Lower lobe of right lung (tissue), 2 donors: ENCODE data around the gene RSBN1L. TPM values are rescaled to one million over a fixed set of nuclear protein-coding genes. Genes with fewer than 3 reads are reported as not detected.
A peak's percentile ranks its signal among the peaks of the same experiment; 100 is the strongest.
"Not testable (repeated sequence)": the region's sequence is repeated elsewhere in the genome, so short reads cannot be mapped to it uniquely, and the experiment has no call there.

Source experiments
- ATAC-seq, 2 donors: fragments of 200-7000 bp; cut with Tn5 transposase; one replicate each; pipeline ENCODE4 v1.9.1; 2020 to 2022; ENCODE audit warnings: mild to moderate bottlenecking in 2 of 2, moderate library complexity in 2 of 2
- DNase-seq: peaks from one replicate; pipeline ENCODE4 v3.0.0-alpha.2; 2020
- H3K27ac ChIP-seq: fragments of 200-600 bp; one replicate; pipeline ENCODE4 v1.8.0; 2022
- H3K27me3 ChIP-seq: fragments of 200-600 bp; one replicate; pipeline ENCODE4 v1.8.0; 2022; ENCODE audit warnings: low read depth
- H3K36me3 ChIP-seq: fragments of 200-600 bp; one replicate; pipeline ENCODE4 v1.8.0; 2022; ENCODE audit warnings: mild to moderate bottlenecking
- H3K4me1 ChIP-seq: fragments of 200-600 bp; one replicate; pipeline ENCODE4 v1.8.0; 2022
- H3K4me3 ChIP-seq: fragments of 200-600 bp; one replicate; pipeline ENCODE4 v1.8.0; 2022; ENCODE audit warnings: mild to moderate bottlenecking
- H3K9me3 ChIP-seq: fragments of 200-600 bp; one replicate; pipeline ENCODE4 v1.8.0; 2022
- intact Hi-C: fragments of 100-400 bp; cut with DNase I; formaldehyde crosslinking; loops from one replicate; pipeline ENCODE4 v1.11.0; 2022
- total RNA-seq: library from RNA; stranded (reverse); fragmentation: NEBNext Ultra II Directional; extraction: Animal tissue kit (Norgen Biotek cat#: 25700); gene quantifications from one replicate; pipeline ENCODE4 v1.2.1, GENCODE V29; 2021
- TF ChIP-seq, protein P1 (sequence below): fragments of 200-600 bp; IDR thresholded peaks from one replicate; pipeline ENCODE4 v1.8.0; 2022; ENCODE audit warnings: antibody characterized with exemption, mild to moderate bottlenecking
- donor health status: DM: no; HTN: yes; CAD: no; lungs with severe emphysema.

RSBN1L gene
- total RNA-seq, 1 donor from 2014 or later: 26.8 TPM

DNA sequence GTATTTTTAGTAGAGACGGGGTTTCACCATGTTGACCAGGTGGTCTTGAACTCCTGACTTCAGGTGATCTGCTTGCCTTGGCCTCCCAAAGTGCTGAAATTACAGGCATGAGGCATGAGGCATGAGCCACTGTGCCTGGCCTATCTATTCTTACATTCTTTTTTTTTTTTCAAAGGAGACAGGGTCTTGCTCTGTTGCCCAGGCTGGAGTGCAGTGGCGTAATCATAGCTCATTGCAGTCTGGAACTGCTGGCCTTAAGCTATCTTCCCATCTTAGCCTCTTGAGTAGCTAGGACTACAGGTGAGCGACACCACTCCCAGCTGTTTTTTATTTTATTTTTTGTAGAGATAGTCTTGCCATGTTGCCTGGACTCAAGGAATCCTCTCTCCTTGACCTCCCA is 20.5 kb downstream of the RSBN1L start:
- no peak overlapping the region for H3K4me3 ChIP-seq
- intact Hi-C loops: no loop called here
- ATAC-seq: no peak
- no peaks in the 10 kb centered on the region for H3K36me3 ChIP-seq
- H3K27me3 ChIP-seq: no peaks in the 10 kb centered on the region
- H3K4me1 ChIP-seq: peaks cover 9% of the 10 kb centered on the region
- no peak overlapping the region for H3K27ac ChIP-seq
- no peaks in the 10 kb centered on the region for H3K9me3 ChIP-seq
- TF ChIP-seq, protein P1, sequence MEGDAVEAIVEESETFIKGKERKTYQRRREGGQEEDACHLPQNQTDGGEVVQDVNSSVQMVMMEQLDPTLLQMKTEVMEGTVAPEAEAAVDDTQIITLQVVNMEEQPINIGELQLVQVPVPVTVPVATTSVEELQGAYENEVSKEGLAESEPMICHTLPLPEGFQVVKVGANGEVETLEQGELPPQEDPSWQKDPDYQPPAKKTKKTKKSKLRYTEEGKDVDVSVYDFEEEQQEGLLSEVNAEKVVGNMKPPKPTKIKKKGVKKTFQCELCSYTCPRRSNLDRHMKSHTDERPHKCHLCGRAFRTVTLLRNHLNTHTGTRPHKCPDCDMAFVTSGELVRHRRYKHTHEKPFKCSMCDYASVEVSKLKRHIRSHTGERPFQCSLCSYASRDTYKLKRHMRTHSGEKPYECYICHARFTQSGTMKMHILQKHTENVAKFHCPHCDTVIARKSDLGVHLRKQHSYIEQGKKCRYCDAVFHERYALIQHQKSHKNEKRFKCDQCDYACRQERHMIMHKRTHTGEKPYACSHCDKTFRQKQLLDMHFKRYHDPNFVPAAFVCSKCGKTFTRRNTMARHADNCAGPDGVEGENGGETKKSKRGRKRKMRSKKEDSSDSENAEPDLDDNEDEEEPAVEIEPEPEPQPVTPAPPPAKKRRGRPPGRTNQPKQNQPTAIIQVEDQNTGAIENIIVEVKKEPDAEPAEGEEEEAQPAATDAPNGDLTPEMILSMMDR: no peak
- no peak for DNase-seq

DNA sequence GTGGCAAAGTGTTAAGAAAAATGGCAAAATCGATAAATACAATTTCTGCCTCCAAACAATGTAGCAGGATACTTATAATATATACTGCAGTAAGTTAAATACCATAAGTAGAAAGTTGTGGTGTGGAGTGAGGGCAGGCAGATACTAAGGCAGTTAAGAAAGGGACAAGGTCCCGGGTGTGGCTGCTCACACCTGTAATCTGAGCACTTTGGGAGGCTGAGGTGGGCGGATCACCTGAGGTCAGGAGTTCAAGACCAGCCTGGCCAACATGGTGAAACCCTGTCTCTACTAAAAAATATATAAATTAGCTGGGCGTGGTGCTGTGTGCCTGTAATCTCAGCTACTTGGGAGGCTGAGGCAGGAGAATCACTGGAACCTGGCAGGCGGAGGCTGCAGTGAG is 21.3 kb downstream of the RSBN1L start:
- H3K27ac ChIP-seq, DNase-seq, H3K27me3 ChIP-seq, H3K36me3 ChIP-seq, H3K9me3 ChIP-seq, intact Hi-C loops, H3K4me1 ChIP-seq, H3K4me3 ChIP-seq, ATAC-seq: not testable (repeated sequence)

DNA sequence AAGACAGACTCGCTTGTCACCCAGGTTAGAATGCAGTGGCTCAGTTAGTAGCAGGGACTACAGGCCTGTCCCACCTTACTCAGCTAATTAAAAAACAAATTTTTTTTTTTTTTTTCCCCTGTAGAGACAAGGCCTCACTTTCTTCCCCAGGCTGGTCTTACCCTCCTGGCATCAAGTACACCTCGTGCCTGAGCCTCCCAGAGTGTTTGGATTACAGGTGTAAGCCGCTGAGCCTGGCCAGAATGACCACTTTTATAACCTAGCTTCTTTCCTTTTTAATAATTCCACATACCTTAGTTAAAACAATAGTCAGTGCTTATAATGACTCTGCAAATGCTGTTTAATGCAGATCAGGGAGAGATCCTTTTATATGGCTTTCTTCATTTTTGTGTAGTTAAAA is 31.3 kb downstream of the RSBN1L start:
- Histone ChIP-seq H3K36me3 (no peaks in the 10 kb centered on the region), H3K9me3 (no peaks in the 10 kb centered on the region), H3K27me3 (no peaks in the 10 kb centered on the region), H3K4me3 (no peak overlapping the region), H3K27ac (peak overlapping the region; percentile 26), H3K4me1 (peaks cover 36% of the 10 kb centered on the region)
- no peak for DNase-seq
- intact Hi-C loops: no loop called here
- TF ChIP-seq, protein P1: no peak
- peak in 1 of 2 donors; percentile 54 for ATAC-seq

DNA sequence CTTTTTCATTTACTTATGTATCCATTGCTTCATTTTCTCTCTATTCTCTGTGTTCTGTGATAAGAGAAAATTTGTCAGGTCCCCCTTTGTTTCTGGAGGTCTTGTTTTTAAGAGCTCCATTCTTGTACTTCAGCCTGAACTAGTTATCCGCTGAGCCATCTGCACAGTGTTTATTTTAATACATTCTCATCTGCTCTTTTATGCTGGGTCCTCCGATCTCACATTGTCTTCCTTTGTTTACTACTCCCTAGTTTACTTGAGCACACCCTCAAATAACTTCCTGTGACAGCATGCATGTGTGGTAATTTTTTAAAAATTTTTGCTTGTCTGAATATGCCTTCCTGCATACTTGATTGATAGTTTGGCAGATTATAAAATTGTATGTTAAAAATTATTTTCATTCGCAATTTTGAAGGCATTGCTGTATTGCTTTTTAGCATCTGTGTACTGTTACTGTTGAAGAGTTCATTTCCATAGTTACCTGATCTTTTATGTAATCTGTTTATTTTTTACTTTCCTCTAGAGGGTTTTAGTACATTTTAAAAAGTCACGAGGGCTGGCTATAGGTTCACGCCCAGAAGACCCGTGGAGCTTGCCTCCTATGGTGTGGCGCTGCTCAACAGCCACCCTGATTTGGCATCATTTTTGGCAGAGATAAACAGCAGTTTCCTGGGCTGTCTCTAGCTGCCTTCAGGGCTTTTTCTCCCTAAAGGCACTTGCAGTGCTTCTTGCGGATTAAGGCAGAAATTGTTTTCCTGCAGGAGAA is 31.9 kb downstream of the RSBN1L start:
- TF ChIP-seq, protein P1: no peak
- Histone ChIP-seq H3K27me3 (no peaks in the 10 kb centered on the region), H3K36me3 (no peaks in the 10 kb centered on the region), H3K27ac (peak overlapping the region; percentile 26), H3K4me3 (peak overlapping the region; percentile 21), H3K4me1 (peaks cover 42% of the 10 kb centered on the region), H3K9me3 (no peaks in the 10 kb centered on the region)
- ATAC-seq (peak; percentile 37 to 40), DNase-seq (no peak)
- intact Hi-C loops: no loop called here

DNA sequence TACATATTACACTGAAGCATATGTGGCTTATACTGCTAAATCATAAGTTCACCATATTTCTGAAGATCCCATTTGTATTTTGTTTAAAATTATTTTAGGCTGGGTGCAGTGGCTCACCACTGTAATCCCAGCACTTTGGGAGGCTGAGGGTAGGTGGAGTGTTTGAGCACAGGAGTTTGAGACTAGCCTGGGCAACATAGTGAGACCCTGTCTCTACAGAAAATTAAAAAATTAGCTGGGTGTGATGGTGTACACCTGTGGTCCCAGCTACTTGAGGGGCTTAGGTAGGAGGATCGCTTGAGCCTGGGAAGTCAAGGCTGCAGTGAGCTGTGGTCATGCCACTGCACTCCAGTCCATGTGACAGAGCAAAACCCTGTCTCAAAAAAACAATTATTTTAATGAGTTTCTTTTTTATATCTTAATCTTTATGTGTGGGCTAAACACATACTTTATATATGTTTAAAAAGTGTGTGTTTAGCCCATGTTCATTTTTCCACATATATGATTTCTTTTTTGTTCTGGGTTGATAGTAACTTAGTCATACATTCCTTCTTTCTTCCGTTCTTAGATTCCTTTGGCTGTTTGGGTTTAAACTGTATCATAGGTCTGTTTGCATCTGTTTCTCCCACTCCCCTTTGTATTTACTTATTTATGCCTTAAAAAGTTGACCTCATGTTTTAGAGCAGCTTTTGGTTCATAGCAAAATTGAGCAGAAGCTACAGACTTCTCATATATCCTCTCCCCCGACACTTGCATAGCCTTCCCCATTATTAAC is 33.5 kb downstream of the RSBN1L start:
- TF ChIP-seq, protein P1: no peak
- Histone ChIP-seq H3K4me3 (no peak overlapping the region), H3K4me1 (peaks cover 43% of the 10 kb centered on the region), H3K36me3 (no peaks in the 10 kb centered on the region), H3K27ac (no peak overlapping the region), H3K9me3 (no peaks in the 10 kb centered on the region), H3K27me3 (no peaks in the 10 kb centered on the region)
- intact Hi-C loops: no loop called here
- no peak for ATAC-seq
- no peak for DNase-seq

DNA sequence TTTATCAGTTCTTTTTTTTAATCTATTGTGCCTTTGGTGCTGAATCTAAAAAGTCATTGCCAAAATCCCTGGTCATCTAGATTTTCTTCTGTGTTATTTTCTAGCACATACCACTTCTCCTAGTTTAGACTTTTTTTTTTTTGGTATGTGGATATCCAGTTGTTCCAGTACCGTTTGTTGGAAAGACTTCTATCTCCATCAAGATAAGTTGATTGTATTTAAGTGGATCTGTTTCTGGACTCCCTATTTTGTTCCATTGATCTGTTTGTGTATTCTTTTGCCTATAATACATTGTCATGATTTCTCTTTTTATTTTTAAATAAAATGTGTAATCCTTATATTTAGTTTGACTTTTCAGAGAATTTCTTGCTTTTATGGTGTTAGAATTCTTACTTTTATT is 35.5 kb downstream of the RSBN1L start:
- Histone ChIP-seq H3K27me3 (no peaks in the 10 kb centered on the region), H3K4me1 (peaks cover 53% of the 10 kb centered on the region), H3K27ac (no peak overlapping the region), H3K4me3 (no peak overlapping the region), H3K36me3 (peaks cover 5% of the 10 kb centered on the region), H3K9me3 (no peaks in the 10 kb centered on the region)
- TF ChIP-seq, protein P1: no peak
- ATAC-seq (no peak), DNase-seq (no peak)
- intact Hi-C loops: no loop called here
